K562 (cell line): ENCODE results near the gene LRRC61. TPM values are rescaled to one million over a fixed set of nuclear protein-coding genes. Genes with fewer than 3 reads are reported as not detected.
"Not testable (repeated sequence)": the region's sequence is repeated elsewhere in the genome, so short reads cannot be mapped to it uniquely, and the experiment has no call there.

Experiments
- AFF1 ChIP-seq, 2 experiments: fragments of 450-650 bp; IDR thresholded peaks; 2 replicates each; pipeline ENCODE4 v1.6.1; 2018; ENCODE audit warnings: mild to moderate bottlenecking in 2 of 2, low read depth in 1 of 2; ENCODE audit not compliant: partially characterized antibody in 2 of 2
- ARID3B ChIP-seq: fragments of 250-450 bp; sonication (Bioruptor Pico); IDR thresholded peaks from 2 replicates; pipeline ENCODE4 v1.4.0; 2020; ENCODE audit warnings: borderline replicate concordance
- CHD4 ChIP-seq: fragments of 200-600 bp; sonication (generic); IDR thresholded peaks from 3 replicates; pipeline ENCODE4 v1.6.1; 2012; ENCODE audit warnings: low read depth, mild to moderate bottlenecking, mixed read lengths, low read length, inconsistent platforms; ENCODE audit not compliant: insufficient read depth, insufficient replicate concordance, poor library complexity, severe bottlenecking
- CREB3 ChIP-seq: fragments of 450-650 bp; conservative IDR thresholded peaks from 2 replicates; pipeline ENCODE4 v1.6.1; 2016; ENCODE audit warnings: missing genetic modification characterization, low read depth, mild to moderate bottlenecking, missing compliant biosample characterization, moderate library complexity
- DDX20 ChIP-seq: fragments of 450-650 bp; IDR thresholded peaks from 2 replicates; pipeline ENCODE4 v1.6.1; 2016; ENCODE audit warnings: missing genetic modification characterization, low read depth, mild to moderate bottlenecking, missing compliant biosample characterization, moderate library complexity
- L3MBTL2 ChIP-seq: fragments of 450-650 bp; IDR thresholded peaks from 2 replicates; pipeline ENCODE4 v1.6.1; 2016; ENCODE audit warnings: mild to moderate bottlenecking, moderate library complexity
- LCOR ChIP-seq: sonication (generic); formaldehyde crosslinking; IDR thresholded peaks from 2 replicates; pipeline ENCODE4 v1.8.0; 2022; ENCODE audit warnings: mild to moderate bottlenecking, missing genetic modification reagents
- MEIS2 ChIP-seq: fragments of 450-650 bp; IDR thresholded peaks from 2 replicates; pipeline ENCODE4 v1.6.1; 2014; ENCODE audit warnings: mild to moderate bottlenecking; ENCODE audit not compliant: partially characterized antibody
- MNT ChIP-seq, 2 experiments: fragments of 450-650 bp; conservative IDR thresholded peaks; 2 replicates each; pipeline ENCODE4 v1.6.1; 2017; ENCODE audit warnings: mild to moderate bottlenecking in 2 of 2, moderate library complexity in 2 of 2
- NR2C2 ChIP-seq, 2 experiments: fragments of 200-800 bp in 1 of 2; sonication (Bioruptor generic) in 1 of 2; sonication (generic) in 1 of 2; formaldehyde crosslinking in 1 of 2; IDR thresholded peaks; 2 replicates each; pipeline versions ENCODE4 v1.6.1 to v1.8.0; 2016 to 2022; ENCODE audit warnings: mild to moderate bottlenecking in 1 of 2, missing compliant biosample characterization in 1 of 2, missing genetic modification characterization in 1 of 2, missing genetic modification reagents in 1 of 2
- SMAD1 ChIP-seq: fragments of 150-350 bp; IDR thresholded peaks from 2 replicates; pipeline ENCODE4 v1.6.1; 2014; ENCODE audit warnings: low read length, low read depth; ENCODE audit not compliant: partially characterized antibody
- ZFX ChIP-seq: sonication (generic); formaldehyde crosslinking; IDR thresholded peaks from 2 replicates; pipeline ENCODE4 v1.8.0; 2022; ENCODE audit warnings: mild to moderate bottlenecking, missing genetic modification reagents, moderate library complexity
- ZNF644 ChIP-seq: fragments of 200-800 bp; sonication (Bioruptor generic); IDR thresholded peaks from 2 replicates; pipeline ENCODE4 v1.6.1; 2016; ENCODE audit warnings: low read depth, missing genetic modification characterization, missing compliant biosample characterization
- ZNF655 ChIP-seq: fragments of 250-450 bp; sonication (Bioruptor Pico); IDR thresholded peaks from 2 replicates; pipeline ENCODE4 v1.5.0; 2021
- ZNF76 ChIP-seq: fragments of 250-450 bp; sonication (Bioruptor Pico); IDR thresholded peaks from 2 replicates; pipeline ENCODE4 v1.4.0; 2020; ENCODE audit warnings: mild to moderate bottlenecking, moderate library complexity, borderline replicate concordance
- polyA plus RNA-seq, 8 experiments: library from polyadenylated mRNA; depleted of rRNA in 4 of 8; stranded (reverse) in 5 of 8; unstranded in 3 of 8; fragments of >200 nt; fragmentation: Nextera tagmentation in 2 of 8; fragmentation: Illumina TruSeq in 1 of 8; extraction: Ambion mirVana in 2 of 8; extraction: Trizol in 1 of 8; gene quantifications; 2 replicates each; pipeline versions ENCODE4 v1.2.1 to v1.2.3, GENCODE V29; 2011 to 2014; ENCODE audit warnings: inconsistent platforms in 1 of 8, missing spikeins in 1 of 8
- total RNA-seq, 7 experiments: library from RNA; depleted of rRNA in 6 of 7; stranded (reverse); fragments of >200 nt in 6 of 7; fragmentation: Illumina TruSeq in 2 of 7; extraction: Trizol in 2 of 7; gene quantifications; 2 replicates each; pipeline versions ENCODE4 v1.2.1 to v1.2.3, GENCODE V29; 2011 to 2021; ENCODE audit warnings: low replicate concordance in 1 of 7

LRRC61 gene
- total and polyA plus RNA-seq, 9 of the 15 experiments (the other 6 are each of a cell fraction or from before 2014, with no cell fraction given): 1.3 to 55.2 (median 35.2) TPM

GRCh38 chr7:150312649-150313366 lies 10.3 kb upstream of the LRRC61 start (continued):
- peak; percentile 33 to 70; a peak in 1 of 4 replicates for TF ChIP-seq MNT (conservative IDR thresholded peaks at IDR 0.05)
- TF ChIP-seq NR2C2 (CRISPR knock-in tag; IDR thresholded peaks at IDR 0.05): not testable (repeated sequence)
- peak; percentile 92 for TF ChIP-seq NR2C2 (tag; IDR thresholded peaks at IDR 0.05)
- TF ChIP-seq ZFX (CRISPR knock-in tag): peak; percentile 50
- peak in 1 of 2 experiments; percentile 36 for TF ChIP-seq AFF1 (IDR thresholded peaks at IDR 0.05; ENCODE audit: low read depth in 1 of 2, partially characterized antibody in 2 of 2)
- TF ChIP-seq CHD4: peak; percentile 88
- 0 out of 2 replicates have a peak, but pooled peaks have one; percentile 47 for TF ChIP-seq ZNF655 (CRISPR knock-in tag)
- peak; percentile 91 for TF ChIP-seq ZNF644 (tag)
- TF ChIP-seq LCOR: 0 out of 2 replicates have a peak, but pooled peaks have one; percentile 26
- peak; percentile 91 for TF ChIP-seq DDX20 (tag)
- peak; percentile 51 for TF ChIP-seq L3MBTL2
- peak; percentile 92 for TF ChIP-seq MEIS2
- peak; percentile 92 for TF ChIP-seq ZNF76
- peak; percentile 49 for TF ChIP-seq SMAD1
- TF ChIP-seq CREB3: peak; percentile 90
- TF ChIP-seq ARID3B (CRISPR knock-in tag): 0 out of 2 replicates have a peak, but pooled peaks have one; percentile 11
